Stomach (tissue), 9 donors: Measurements from ENCODE around the gene C20orf173. TPM values are rescaled to one million over a fixed set of nuclear protein-coding genes. Genes with fewer than 3 reads are reported as not detected.

Experiments used
- DNase-seq, 2 donors: peaks; one replicate each; pipeline versions ENCODE4 v3.0.0 to v3.0.0-alpha.2; 2013 to 2019
- H3K27ac ChIP-seq, 5 donors: fragments of 200-600 bp in 4 of 5; sonication (generic) in 4 of 5; one replicate each; pipeline ENCODE4 v1.5.1; 2013 to 2019; ENCODE audit warnings: mild to moderate bottlenecking in 1 of 5, moderate library complexity in 1 of 5
- H3K27me3 ChIP-seq, 3 donors: fragments of 200-600 bp; sonication (generic); one replicate each; pipeline ENCODE4 v1.5.1; 2017 to 2019; ENCODE audit warnings: mixed run types in 1 of 3
- H3K36me3 ChIP-seq, 4 donors: fragments of 200-600 bp; sonication (generic); 1 replicate in 3 of 4; 2 replicates in 1 of 4; pipeline ENCODE4 v1.5.1; 2016 to 2019
- H3K4me1 ChIP-seq, 4 donors: fragments of 200-600 bp; sonication (generic); one replicate each; pipeline ENCODE4 v1.5.1; 2016 to 2019
- H3K4me3 ChIP-seq, 4 donors: fragments of 200-600 bp; sonication (generic) in 3 of 4; one replicate each; pipeline ENCODE4 v1.5.1; 2016 to 2019; ENCODE audit warnings: mild to moderate bottlenecking in 1 of 4
- H3K9me3 ChIP-seq, 4 donors: fragments of 200-600 bp; sonication (generic); one replicate each; pipeline ENCODE4 v1.5.1; 2016 to 2019
- CTCF ChIP-seq, 7 experiments: fragments of 450-650 bp in 4 of 7; fragments of 200-600 bp in 3 of 7; sonication (generic) in 3 of 7; IDR thresholded peaks; one replicate each; pipeline ENCODE4 v1.5.1; 2016 to 2019; ENCODE audit warnings: antibody characterized with exemption in 7 of 7, control low read depth in 2 of 7, mild to moderate bottlenecking in 1 of 7
- EP300 ChIP-seq: sonication (generic); formaldehyde crosslinking; IDR thresholded peaks from one replicate; pipeline ENCODE4 v1.6.1; 2017; ENCODE audit warnings: antibody characterized with exemption
- POLR2A ChIP-seq, 4 donors: fragments of 450-650 bp; IDR thresholded peaks; one replicate each; pipeline ENCODE4 v1.6.1; 2016; ENCODE audit warnings: antibody characterized with exemption in 4 of 4, control low read depth in 2 of 4, mild to moderate bottlenecking in 1 of 4, moderate library complexity in 1 of 4
- POLR2AphosphoS5 ChIP-seq, 3 donors: sonication (generic); formaldehyde crosslinking; IDR thresholded peaks; one replicate each; pipeline ENCODE4 v1.6.1; 2016; ENCODE audit warnings: antibody characterized with exemption in 3 of 3
- WGBS, 5 donors: extraction: QIAGEN DNeasy Blood & Tissue Kit in 3 of 5; methylation state at CpG; one replicate each; pipeline versions ENCODE4 v1.1.5 to v1.1.7; 2013 to 2018; 5-methylcytosine and 5-hydroxymethylcytosine counted together
- intact Hi-C: fragments of 100-400 bp; cut with DNase I; formaldehyde crosslinking; loops from one replicate; pipeline ENCODE4 v1.15.1; 2023; ENCODE audit warnings: low total_unique reads
- polyA plus RNA-seq, 3 donors: library from polyadenylated mRNA; stranded (reverse); fragments of 200-250 nt; gene quantifications; one replicate each; pipeline ENCODE4 v1.2.3, GENCODE V29; 2013
- total RNA-seq, 5 donors: library from RNA; depleted of rRNA; stranded (reverse); fragments of >200 nt; gene quantifications; one replicate each; pipeline versions ENCODE4 v1.1.0 to v1.2.3, GENCODE V29; 2014 to 2016
- donor health status: healthy with polysubstance abuse.
- donor health status: Bipolar disorder and iron deficiency.
- donor health status: healthy.

The C20orf173 gene
- total and polyA plus RNA-seq, 8 donors, result not detected

DNA sequence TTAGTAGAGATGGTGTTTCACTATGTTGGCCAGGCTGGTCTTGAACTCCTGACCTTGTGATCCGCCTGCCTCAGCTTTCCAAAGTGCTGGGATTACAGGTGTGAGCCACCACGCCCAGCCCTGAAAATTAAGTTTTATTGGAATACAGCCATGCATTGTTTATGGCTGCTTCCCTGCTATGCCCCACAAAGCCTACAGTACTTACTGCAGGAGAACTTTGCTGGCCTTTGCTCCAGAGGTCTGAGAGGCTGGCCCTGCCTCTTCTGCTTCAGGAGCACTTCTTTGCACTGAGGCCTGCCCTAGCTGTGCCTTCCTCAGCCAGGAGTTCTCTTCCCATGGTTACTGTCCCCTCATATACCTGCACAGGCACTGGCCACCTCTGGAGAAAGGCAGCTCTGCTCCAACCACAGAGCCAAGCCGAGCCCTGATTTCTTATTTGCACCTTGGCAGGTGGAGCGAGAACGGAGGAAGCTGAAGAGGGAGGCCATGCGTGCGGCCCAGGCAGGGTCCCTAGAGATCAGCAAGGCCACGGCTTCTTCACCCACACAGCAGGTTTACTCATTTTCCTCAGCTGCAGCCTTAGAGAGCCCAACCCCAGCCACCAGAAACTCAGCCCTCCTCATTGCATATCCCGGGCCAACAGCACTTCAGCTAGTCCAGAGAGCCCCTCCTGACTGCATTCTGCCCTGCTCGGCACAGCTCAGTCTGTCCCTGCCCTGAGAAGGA, 20.8 kb downstream of the C20orf173 start:
- Histone ChIP-seq H3K4me3 (no peak overlapping the region), H3K4me1 (peaks cover 0 to 10% (median 0%) of the 10 kb centered on the region in 4 donors), H3K9me3 (no peaks in the 10 kb centered on the region), H3K27ac (no peak overlapping the region), H3K27me3 (no peaks in the 10 kb centered on the region), H3K36me3 (peaks cover 51 to 99% (median 96%) of the 10 kb centered on the region in 4 donors)
- no peak for DNase-seq
- WGBS, 5 donors, result 78 to 93% (median 90%) methylated on average over 10 of the region's 10 CpGs
- TF ChIP-seq POLR2A (IDR thresholded peaks at IDR 0.05), result no peak
- TF ChIP-seq EP300, result no peak
- TF ChIP-seq POLR2AphosphoS5 (IDR thresholded peaks at IDR 0.05), result no peak
- no peak for TF ChIP-seq CTCF (IDR thresholded peaks at IDR 0.05)
- intact Hi-C loops, result no loop called here

GRCh38 chr20:35506872-35507638, 22.4 kb downstream of the C20orf173 start:
- Histone ChIP-seq H3K4me3 (no peak overlapping the region), H3K27me3 (no peaks in the 10 kb centered on the region), H3K36me3 (peaks cover 64 to 100% (median 99%) of the 10 kb centered on the region in 4 donors), H3K9me3 (no peaks in the 10 kb centered on the region), H3K4me1 (peaks cover 0 to 19% (median 0%) of the 10 kb centered on the region in 4 donors), H3K27ac (no peak overlapping the region)
- TF ChIP-seq POLR2A (IDR thresholded peaks at IDR 0.05) (no peak), POLR2AphosphoS5 (IDR thresholded peaks at IDR 0.05) (no peak), EP300 (no peak), CTCF (IDR thresholded peaks at IDR 0.05) (no peak)
- WGBS, 5 donors, result 82 to 92% (median 91%) methylated on average over 4 to 6 of the region's 6 CpGs
- DNase-seq, result no peak
- intact Hi-C loops, result no loop called here

DNA sequence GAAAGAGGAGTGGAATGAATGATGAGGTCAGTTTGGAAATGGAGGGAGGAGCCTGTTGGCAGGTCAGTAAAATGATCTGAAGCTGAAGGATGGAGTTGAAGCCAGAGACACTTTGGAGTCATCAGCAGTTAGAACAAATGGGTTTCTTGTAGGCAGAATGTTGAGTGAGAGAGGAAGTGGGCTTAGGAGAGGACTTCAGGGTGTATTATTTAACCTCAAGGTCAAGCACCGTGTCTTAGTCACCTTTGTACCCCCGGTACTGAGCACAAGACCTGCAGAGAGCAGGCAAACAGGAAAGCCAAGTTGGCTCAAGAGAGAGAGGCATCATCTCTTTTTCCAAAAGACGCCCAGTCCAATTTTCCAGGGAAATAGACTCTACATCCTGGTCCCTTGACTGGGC, 23.3 kb downstream of the C20orf173 start:
- intact Hi-C loops, result no loop called here
- Histone ChIP-seq H3K4me1 (peaks cover 0 to 19% (median 0%) of the 10 kb centered on the region in 4 donors), H3K27me3 (no peaks in the 10 kb centered on the region), H3K36me3 (peaks cover 57 to 100% (median 99%) of the 10 kb centered on the region in 4 donors), H3K9me3 (no peaks in the 10 kb centered on the region), H3K27ac (no peak overlapping the region), H3K4me3 (no peak overlapping the region)
- 74 to 86% (median 83%) methylated on average over 3 of the region's 3 CpGs for WGBS, 5 donors
- no peak for DNase-seq
- TF ChIP-seq POLR2A (IDR thresholded peaks at IDR 0.05), result no peak
- no peak for TF ChIP-seq POLR2AphosphoS5 (IDR thresholded peaks at IDR 0.05)
- no peak for TF ChIP-seq CTCF (IDR thresholded peaks at IDR 0.05)
- no peak for TF ChIP-seq EP300

DNA sequence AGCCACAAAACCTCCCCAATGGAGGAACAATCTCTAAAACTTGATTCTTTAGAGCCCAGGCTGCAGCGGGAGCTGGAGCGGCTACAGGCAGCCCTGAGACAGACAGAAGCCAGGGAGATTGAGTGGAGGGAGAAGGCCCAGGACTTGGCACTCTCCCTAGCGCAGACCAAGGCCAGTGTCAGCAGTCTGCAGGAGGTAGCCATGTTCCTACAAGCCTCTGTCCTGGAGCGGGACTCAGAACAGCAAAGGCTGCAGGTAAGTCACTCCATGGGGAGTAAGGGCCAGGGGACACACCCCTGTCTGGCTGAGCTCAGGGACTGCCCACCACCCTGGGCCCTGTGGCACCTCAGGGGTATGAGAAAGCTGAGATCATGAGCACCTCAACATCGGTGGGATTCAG, 24.7 kb downstream of the C20orf173 start:
- H3K4me1 ChIP-seq, result peaks cover 0 to 19% (median 0%) of the 10 kb centered on the region in 4 donors
- H3K36me3 ChIP-seq, result peaks cover 57 to 100% (median 99%) of the 10 kb centered on the region in 4 donors
- H3K9me3 ChIP-seq, result no peaks in the 10 kb centered on the region
- TF ChIP-seq EP300, result no peak
- TF ChIP-seq CTCF (IDR thresholded peaks at IDR 0.05), result no peak
- TF ChIP-seq POLR2AphosphoS5 (IDR thresholded peaks at IDR 0.05), result no peak
- WGBS, 5 donors, result 93 to 98% (median 97%) methylated on average over 5 of the region's 5 CpGs
- H3K4me3 ChIP-seq, result no peak overlapping the region
- no peak for DNase-seq
- no peaks in the 10 kb centered on the region for H3K27me3 ChIP-seq
- H3K27ac ChIP-seq, result no peak overlapping the region
- intact Hi-C loops, result no loop called here
